ENCODE results near the gene PHOSPHO1. TPM values are rescaled to one million over a fixed set of nuclear protein-coding genes. Genes with fewer than 3 reads are reported as not detected.

PHOSPHO1 gene
- total RNA-seq, 1 experiment from 2014 or later: 0.48 TPM

DNA sequence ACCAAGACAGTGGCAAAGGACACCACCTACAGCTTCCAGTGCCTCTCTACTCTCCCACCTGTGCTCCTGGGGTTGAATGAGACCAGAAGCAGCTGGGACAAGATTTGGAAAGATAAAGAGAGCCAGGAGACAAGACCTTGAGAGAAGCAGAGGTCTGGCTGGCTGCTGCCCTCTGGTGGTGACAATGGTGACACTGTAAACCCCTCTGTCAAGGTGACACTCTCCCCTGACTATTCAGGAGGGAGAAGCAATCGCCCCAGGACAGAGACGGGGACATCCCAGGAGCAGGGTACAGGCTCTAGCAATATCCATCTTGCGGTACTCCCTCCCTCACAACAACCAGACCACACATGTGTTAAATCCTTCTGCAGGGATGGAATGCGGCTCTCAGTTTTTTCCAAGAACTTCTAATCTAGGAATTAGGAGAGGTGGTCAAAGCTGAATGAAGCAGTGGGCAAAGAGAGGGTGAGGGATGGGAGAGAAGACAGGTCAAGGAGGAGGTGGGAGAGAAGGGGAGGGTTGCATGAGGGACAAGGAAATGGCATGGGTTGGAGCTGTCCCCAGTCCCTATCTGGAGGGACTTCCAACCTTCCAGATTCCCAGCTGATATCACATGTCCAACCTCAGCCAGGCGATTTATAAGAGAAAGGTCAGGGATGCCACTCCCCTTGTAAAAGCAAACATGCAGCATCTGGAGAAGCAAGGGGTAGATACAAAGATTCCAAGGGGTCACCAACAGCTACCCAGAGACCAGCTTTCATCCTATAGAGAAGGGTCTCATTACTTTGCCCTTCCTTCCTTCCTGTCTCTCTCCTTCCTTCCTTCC is 2.9 kb downstream of the PHOSPHO1 start:
- no peak overlapping the region for H3K4me3 Mint-ChIP-seq (ENCODE audit: unreplicated experiment)
- peak; percentile 93 to 94 for DNase-seq
- H3K9me3 Mint-ChIP-seq (ENCODE audit: unreplicated experiment): no peaks in the 10 kb centered on the region
- intact Hi-C loops (cut with micrococcal nuclease; ENCODE audit: unreplicated experiment): loop anchor here (1.0 to 10.0 kb wide), 4 partner anchors 30 to 422 kb away; partner anchors contain the start of gene B4GALNT2
- no peak overlapping the region for H3K4me3 ChIP-seq (ENCODE audit: low read depth, low read length)
- no TSS peak for BruUV-seq (replicated peaks)
- peaks cover 16% of the 10 kb centered on the region for H3K36me3 Mint-ChIP-seq (ENCODE audit: insufficient read depth, unreplicated experiment)
- peaks cover 21% of the 10 kb centered on the region for H3K27me3 Mint-ChIP-seq (ENCODE audit: insufficient read depth, unreplicated experiment)
- POLR2A ChIA-PET: no interaction called here
- H3K4me1 Mint-ChIP-seq (ENCODE audit: low read depth, unreplicated experiment): peaks cover 23% of the 10 kb centered on the region
- no peak overlapping the region for H3K27ac Mint-ChIP-seq (ENCODE audit: unreplicated experiment)
- peaks cover 32% of the 10 kb centered on the region for H3K4me1 ChIP-seq
- H3K9me3 ChIP-seq: no peaks in the 10 kb centered on the region
- CTCF ChIA-PET: interaction anchor here (0.6 to 3.1 kb wide), 18 partner anchors 8 to 335 kb away, joined by 3 to 12 read pairs (median 4); partner anchors contain the start of gene ATP5MC1
- H3K27me3 ChIP-seq (replicated peaks; ENCODE audit: control insufficient read depth, insufficient read depth, low read length): peaks cover 7% of the 10 kb centered on the region
- TF ChIP-seq, protein P1, sequence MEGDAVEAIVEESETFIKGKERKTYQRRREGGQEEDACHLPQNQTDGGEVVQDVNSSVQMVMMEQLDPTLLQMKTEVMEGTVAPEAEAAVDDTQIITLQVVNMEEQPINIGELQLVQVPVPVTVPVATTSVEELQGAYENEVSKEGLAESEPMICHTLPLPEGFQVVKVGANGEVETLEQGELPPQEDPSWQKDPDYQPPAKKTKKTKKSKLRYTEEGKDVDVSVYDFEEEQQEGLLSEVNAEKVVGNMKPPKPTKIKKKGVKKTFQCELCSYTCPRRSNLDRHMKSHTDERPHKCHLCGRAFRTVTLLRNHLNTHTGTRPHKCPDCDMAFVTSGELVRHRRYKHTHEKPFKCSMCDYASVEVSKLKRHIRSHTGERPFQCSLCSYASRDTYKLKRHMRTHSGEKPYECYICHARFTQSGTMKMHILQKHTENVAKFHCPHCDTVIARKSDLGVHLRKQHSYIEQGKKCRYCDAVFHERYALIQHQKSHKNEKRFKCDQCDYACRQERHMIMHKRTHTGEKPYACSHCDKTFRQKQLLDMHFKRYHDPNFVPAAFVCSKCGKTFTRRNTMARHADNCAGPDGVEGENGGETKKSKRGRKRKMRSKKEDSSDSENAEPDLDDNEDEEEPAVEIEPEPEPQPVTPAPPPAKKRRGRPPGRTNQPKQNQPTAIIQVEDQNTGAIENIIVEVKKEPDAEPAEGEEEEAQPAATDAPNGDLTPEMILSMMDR (IDR thresholded peaks at IDR 0.05; ENCODE audit: insufficient read depth in 1 of 2, low read depth in 1 of 2, low read length in 1 of 2, severe bottlenecking in 1 of 2, unreplicated experiment in 1 of 2): peak; percentile 99
- no peaks in the 10 kb centered on the region for H3K36me3 ChIP-seq (ENCODE audit: control insufficient read depth, insufficient read depth, low read length)

GRCh38 chr17:49226771-49227435 is 3.7 kb downstream of the PHOSPHO1 start:
- ChIA-PET POLR2A (no interaction called here), CTCF (interaction anchor here (0.7 to 3.1 kb wide), 17 partner anchors 9 to 265 kb away, joined by 3 to 12 read pairs (median 4); no protein-coding TSS in a partner anchor)
- H3K27ac Mint-ChIP-seq (ENCODE audit: unreplicated experiment): no peak overlapping the region
- intact Hi-C loops (cut with micrococcal nuclease; ENCODE audit: unreplicated experiment): loop anchor here (1.0 to 10.0 kb wide), 4 partner anchors 30 to 422 kb away; partner anchors contain the start of gene B4GALNT2
- Histone ChIP-seq H3K27me3 (replicated peaks; ENCODE audit: control insufficient read depth, insufficient read depth, low read length) (peaks cover 9% of the 10 kb centered on the region), H3K4me1 (peaks cover 32% of the 10 kb centered on the region), H3K9me3 (no peaks in the 10 kb centered on the region), H3K36me3 (ENCODE audit: control insufficient read depth, insufficient read depth, low read length) (no peaks in the 10 kb centered on the region), H3K4me3 (ENCODE audit: low read depth, low read length) (no peak overlapping the region)
- H3K4me3 Mint-ChIP-seq (ENCODE audit: unreplicated experiment): no peak overlapping the region
- H3K36me3 Mint-ChIP-seq (ENCODE audit: insufficient read depth, unreplicated experiment): peaks cover 16% of the 10 kb centered on the region
- no TSS peak for BruUV-seq (replicated peaks)
- no peaks in the 10 kb centered on the region for H3K9me3 Mint-ChIP-seq (ENCODE audit: unreplicated experiment)
- TF ChIP-seq, protein P1 (IDR thresholded peaks at IDR 0.05; ENCODE audit: insufficient read depth in 1 of 2, low read depth in 1 of 2, low read length in 1 of 2, severe bottlenecking in 1 of 2, unreplicated experiment in 1 of 2): no peak
- no peak for DNase-seq
- peaks cover 23% of the 10 kb centered on the region for H3K27me3 Mint-ChIP-seq (ENCODE audit: insufficient read depth, unreplicated experiment)
- peaks cover 25% of the 10 kb centered on the region for H3K4me1 Mint-ChIP-seq (ENCODE audit: low read depth, unreplicated experiment)

DNA sequence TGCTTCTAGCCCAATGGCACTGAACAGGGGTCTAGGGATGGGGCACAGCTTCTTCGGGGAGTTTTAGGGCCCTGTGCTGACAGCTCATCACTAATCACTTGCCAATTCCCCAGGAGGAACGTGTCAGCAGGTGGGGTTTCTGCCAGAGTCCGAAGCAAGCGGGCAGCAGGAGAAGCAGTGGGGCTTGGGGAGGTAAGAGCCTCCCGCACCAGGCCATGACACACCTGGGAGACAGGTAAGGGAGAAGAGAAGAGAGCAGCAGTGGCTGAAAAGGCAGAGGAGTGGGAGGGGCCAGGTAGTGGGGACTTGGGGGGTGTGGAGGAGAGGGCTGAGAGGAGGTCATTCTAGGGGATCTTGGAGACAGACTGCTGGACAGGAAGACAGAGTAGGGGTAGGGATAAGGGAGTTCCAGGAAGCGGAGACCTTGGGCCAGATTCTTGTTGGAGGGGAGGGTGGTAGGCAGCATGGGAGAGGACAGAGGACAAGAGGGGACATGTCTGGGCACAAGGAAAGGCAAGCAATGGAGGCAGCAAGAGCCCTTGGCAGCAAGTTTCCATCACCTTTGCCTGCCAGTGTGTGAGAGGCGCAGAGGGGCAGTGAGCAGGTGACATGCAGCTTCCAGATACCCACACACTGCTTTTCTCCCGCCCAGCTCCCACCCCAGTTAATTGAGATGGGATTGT is 4.9 kb downstream of the PHOSPHO1 start:
- intact Hi-C loops (cut with micrococcal nuclease; ENCODE audit: unreplicated experiment): loop anchor here (5.0 to 10.0 kb wide), 2 partner anchors 93 to 271 kb away; partner anchors contain the start of gene B4GALNT2
- Histone ChIP-seq H3K27me3 (replicated peaks; ENCODE audit: control insufficient read depth, insufficient read depth, low read length) (peaks cover 9% of the 10 kb centered on the region), H3K4me3 (ENCODE audit: low read depth, low read length) (no peak overlapping the region), H3K36me3 (ENCODE audit: control insufficient read depth, insufficient read depth, low read length) (no peaks in the 10 kb centered on the region), H3K4me1 (peaks cover 25% of the 10 kb centered on the region), H3K9me3 (no peaks in the 10 kb centered on the region)
- TF ChIP-seq, protein P1 (IDR thresholded peaks at IDR 0.05; ENCODE audit: insufficient read depth in 1 of 2, low read depth in 1 of 2, low read length in 1 of 2, severe bottlenecking in 1 of 2, unreplicated experiment in 1 of 2): no peak
- Mint-ChIP-seq H3K27ac (ENCODE audit: unreplicated experiment) (no peak overlapping the region), H3K27me3 (ENCODE audit: insufficient read depth, unreplicated experiment) (peaks cover 23% of the 10 kb centered on the region), H3K9me3 (ENCODE audit: unreplicated experiment) (no peaks in the 10 kb centered on the region), H3K4me3 (ENCODE audit: unreplicated experiment) (no peak overlapping the region), H3K36me3 (ENCODE audit: insufficient read depth, unreplicated experiment) (peaks cover 16% of the 10 kb centered on the region), H3K4me1 (ENCODE audit: low read depth, unreplicated experiment) (peaks cover 25% of the 10 kb centered on the region)
- CTCF ChIA-PET: interaction anchor here (0.6 to 2.1 kb wide), 8 partner anchors 9 to 178 kb away, joined by 3 to 6 read pairs (median 4); no protein-coding TSS in a partner anchor
- DNase-seq: no peak
- POLR2A ChIA-PET: no interaction called here
- no TSS peak for BruUV-seq (replicated peaks)
